ENCODE data around the gene ROR2. TPM values are rescaled to one million over a fixed set of nuclear protein-coding genes. Genes with fewer than 3 reads are reported as not detected.

ROR2 gene
- polyA plus RNA-seq, 3 donors: not detected

- Mint-ChIP-seq H3K4me3 (no peak overlapping the region), H3K27me3 (ENCODE audit: low read depth in 3 of 3) (peaks cover 0 to 10% (median 6%) of the 10 kb centered on the region in 3 donors), H3K9me3 (peaks cover 0 to 6% (median 4%) of the 10 kb centered on the region in 7 donors), H3K36me3 (no peaks in the 10 kb centered on the region), H3K4me1 (no peaks in the 10 kb centered on the region), H3K27ac (no peak overlapping the region)
- H3K4me3 ChIP-seq (replicated peaks in 1 of 3; ENCODE audit: low read depth in 2 of 3, low read length in 3 of 3): no peak overlapping the region
- H3K27me3 ChIP-seq (ENCODE audit: control insufficient read depth in 2 of 2, insufficient read depth in 2 of 2, low read length in 2 of 2): no peaks in the 10 kb centered on the region
- TF ChIP-seq, protein P1, sequence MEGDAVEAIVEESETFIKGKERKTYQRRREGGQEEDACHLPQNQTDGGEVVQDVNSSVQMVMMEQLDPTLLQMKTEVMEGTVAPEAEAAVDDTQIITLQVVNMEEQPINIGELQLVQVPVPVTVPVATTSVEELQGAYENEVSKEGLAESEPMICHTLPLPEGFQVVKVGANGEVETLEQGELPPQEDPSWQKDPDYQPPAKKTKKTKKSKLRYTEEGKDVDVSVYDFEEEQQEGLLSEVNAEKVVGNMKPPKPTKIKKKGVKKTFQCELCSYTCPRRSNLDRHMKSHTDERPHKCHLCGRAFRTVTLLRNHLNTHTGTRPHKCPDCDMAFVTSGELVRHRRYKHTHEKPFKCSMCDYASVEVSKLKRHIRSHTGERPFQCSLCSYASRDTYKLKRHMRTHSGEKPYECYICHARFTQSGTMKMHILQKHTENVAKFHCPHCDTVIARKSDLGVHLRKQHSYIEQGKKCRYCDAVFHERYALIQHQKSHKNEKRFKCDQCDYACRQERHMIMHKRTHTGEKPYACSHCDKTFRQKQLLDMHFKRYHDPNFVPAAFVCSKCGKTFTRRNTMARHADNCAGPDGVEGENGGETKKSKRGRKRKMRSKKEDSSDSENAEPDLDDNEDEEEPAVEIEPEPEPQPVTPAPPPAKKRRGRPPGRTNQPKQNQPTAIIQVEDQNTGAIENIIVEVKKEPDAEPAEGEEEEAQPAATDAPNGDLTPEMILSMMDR (IDR thresholded peaks at IDR 0.05): no peak
- no peak overlapping the region for H2AFZ ChIP-seq (ENCODE audit: insufficient read depth, low read depth, low read length, poor library complexity, severe bottlenecking)
- H4K20me1 ChIP-seq (ENCODE audit: insufficient read depth, low read length): no peaks in the 10 kb centered on the region
- H3K27ac ChIP-seq (ENCODE audit: low read depth in 1 of 2, low read length in 2 of 2): no peak overlapping the region
- no peaks in the 10 kb centered on the region for H3K79me2 ChIP-seq (ENCODE audit: insufficient read depth, low read length)
- no peaks in the 10 kb centered on the region for H3K9me3 ChIP-seq (replicated peaks in 1 of 2; ENCODE audit: control insufficient read depth in 1 of 2, insufficient read depth in 1 of 2, low read length in 2 of 2)
- 77% methylated on average over 5 of the region's 8 CpGs for WGBS (ENCODE audit: insufficient coverage)
- DNase-seq: no peak
- H3K9ac ChIP-seq (ENCODE audit: insufficient read depth, low read length, poor library complexity, severe bottlenecking): no peak overlapping the region
- no peaks in the 10 kb centered on the region for H3K4me1 ChIP-seq (ENCODE audit: control insufficient read depth in 1 of 2, insufficient read depth in 2 of 2, low read length in 2 of 2)
- no peaks in the 10 kb centered on the region for H3K36me3 ChIP-seq (replicated peaks in 1 of 2; ENCODE audit: control insufficient read depth in 1 of 2, insufficient read depth in 2 of 2, low read length in 2 of 2)
- H3K4me2 ChIP-seq (replicated peaks; ENCODE audit: extremely low read depth, low read length, poor library complexity, severe bottlenecking): no peak overlapping the region
- intact Hi-C loops (cut with micrococcal nuclease): no loop called here
These were observed 363.7 kb downstream of the ROR2 start for GRCh38 chr9:91586282-91586681.

DNA sequence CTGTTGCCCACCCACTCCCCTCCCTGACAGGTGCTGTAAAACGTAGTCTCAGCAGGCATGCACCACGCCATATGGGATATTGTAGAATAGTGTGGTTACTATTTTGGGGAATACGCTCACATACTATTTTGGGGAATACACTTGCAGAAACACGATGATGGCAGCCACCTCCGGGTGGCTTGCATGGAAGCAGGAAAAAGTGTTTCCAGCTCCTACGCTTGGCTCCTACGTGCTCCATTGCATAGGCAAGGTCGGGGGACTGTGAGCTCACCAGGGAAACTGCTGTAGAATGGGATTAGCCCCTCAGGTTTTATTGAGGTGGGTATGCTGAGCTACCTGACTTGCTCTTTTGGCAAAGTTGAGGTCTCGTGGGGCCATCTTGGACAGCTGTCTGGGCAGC lies 366.1 kb downstream of the ROR2 start:
- H3K4me1 Mint-ChIP-seq: no peaks in the 10 kb centered on the region
- H3K4me3 Mint-ChIP-seq: no peak overlapping the region
- Histone ChIP-seq H3K27ac (ENCODE audit: low read depth in 1 of 2, low read length in 2 of 2) (no peak overlapping the region), H3K27me3 (ENCODE audit: control insufficient read depth in 2 of 2, insufficient read depth in 2 of 2, low read length in 2 of 2) (no peaks in the 10 kb centered on the region), H3K4me1 (ENCODE audit: control insufficient read depth in 1 of 2, insufficient read depth in 2 of 2, low read length in 2 of 2) (no peaks in the 10 kb centered on the region), H2AFZ (ENCODE audit: insufficient read depth, low read depth, low read length, poor library complexity, severe bottlenecking) (no peak overlapping the region), H3K4me3 (replicated peaks in 1 of 3; ENCODE audit: low read depth in 2 of 3, low read length in 3 of 3) (no peak overlapping the region), H3K79me2 (ENCODE audit: insufficient read depth, low read length) (no peaks in the 10 kb centered on the region), H3K4me2 (replicated peaks; ENCODE audit: extremely low read depth, low read length, poor library complexity, severe bottlenecking) (no peak overlapping the region), H3K9me3 (replicated peaks in 1 of 2; ENCODE audit: control insufficient read depth in 1 of 2, insufficient read depth in 1 of 2, low read length in 2 of 2) (no peaks in the 10 kb centered on the region), H4K20me1 (ENCODE audit: insufficient read depth, low read length) (no peaks in the 10 kb centered on the region), H3K36me3 (replicated peaks in 1 of 2; ENCODE audit: control insufficient read depth in 1 of 2, insufficient read depth in 2 of 2, low read length in 2 of 2) (no peaks in the 10 kb centered on the region), H3K9ac (ENCODE audit: insufficient read depth, low read length, poor library complexity, severe bottlenecking) (no peak overlapping the region)
- intact Hi-C loops (cut with micrococcal nuclease): no loop called here
- 92% methylated on average over 7 of the region's 9 CpGs for whole genome bisulfite sequencing (ENCODE audit: insufficient coverage)
- H3K27me3 Mint-ChIP-seq (ENCODE audit: low read depth in 3 of 3): peaks cover 4 to 16% (median 13%) of the 10 kb centered on the region in 3 donors
- no peak for DNase-seq
- TF ChIP-seq, protein P1 (IDR thresholded peaks at IDR 0.05): no peak
- H3K9me3 Mint-ChIP-seq: peaks cover 0 to 7% (median 4%) of the 10 kb centered on the region in 7 donors
- H3K27ac Mint-ChIP-seq: peak overlapping the region in 1 of 7 donors; percentile 41
- H3K36me3 Mint-ChIP-seq: no peaks in the 10 kb centered on the region
